LNCaP clone FGC (cell line): ENCODE results near the gene ANKUB1.

ENCODE experiments used
- DNase-seq: peaks from one replicate; pipeline ENCODE4 v3.0.0-alpha.2; 2011; ENCODE audit warnings: low read depth
- H3K4me3 ChIP-seq: 2 replicates; pipeline ENCODE4 v1.5.1; 2011; ENCODE audit warnings: mild to moderate bottlenecking, low read depth, low read length, control low read depth
- TF ChIP-seq, protein P1 (sequence below): IDR thresholded peaks from 2 replicates; pipeline ENCODE4 v1.5.1; 2012; ENCODE audit warnings: mild to moderate bottlenecking; ENCODE audit not compliant: control insufficient read depth, insufficient read depth; ENCODE audit errors: extremely low read depth

ANKUB1 gene

GRCh38 chr3:149790268-149790667, 2.1 kb downstream of the ANKUB1 start:
- TF ChIP-seq, protein P1, sequence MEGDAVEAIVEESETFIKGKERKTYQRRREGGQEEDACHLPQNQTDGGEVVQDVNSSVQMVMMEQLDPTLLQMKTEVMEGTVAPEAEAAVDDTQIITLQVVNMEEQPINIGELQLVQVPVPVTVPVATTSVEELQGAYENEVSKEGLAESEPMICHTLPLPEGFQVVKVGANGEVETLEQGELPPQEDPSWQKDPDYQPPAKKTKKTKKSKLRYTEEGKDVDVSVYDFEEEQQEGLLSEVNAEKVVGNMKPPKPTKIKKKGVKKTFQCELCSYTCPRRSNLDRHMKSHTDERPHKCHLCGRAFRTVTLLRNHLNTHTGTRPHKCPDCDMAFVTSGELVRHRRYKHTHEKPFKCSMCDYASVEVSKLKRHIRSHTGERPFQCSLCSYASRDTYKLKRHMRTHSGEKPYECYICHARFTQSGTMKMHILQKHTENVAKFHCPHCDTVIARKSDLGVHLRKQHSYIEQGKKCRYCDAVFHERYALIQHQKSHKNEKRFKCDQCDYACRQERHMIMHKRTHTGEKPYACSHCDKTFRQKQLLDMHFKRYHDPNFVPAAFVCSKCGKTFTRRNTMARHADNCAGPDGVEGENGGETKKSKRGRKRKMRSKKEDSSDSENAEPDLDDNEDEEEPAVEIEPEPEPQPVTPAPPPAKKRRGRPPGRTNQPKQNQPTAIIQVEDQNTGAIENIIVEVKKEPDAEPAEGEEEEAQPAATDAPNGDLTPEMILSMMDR = no peak
- no peak overlapping the region for H3K4me3 ChIP-seq
- no peak for DNase-seq

- DNase-seq = no peak
- no peak overlapping the region for H3K4me3 ChIP-seq
- TF ChIP-seq, protein P1 = no peak
Observed at GRCh38 chr3:149784064-149784704, 8.2 kb downstream of the ANKUB1 start.

DNA sequence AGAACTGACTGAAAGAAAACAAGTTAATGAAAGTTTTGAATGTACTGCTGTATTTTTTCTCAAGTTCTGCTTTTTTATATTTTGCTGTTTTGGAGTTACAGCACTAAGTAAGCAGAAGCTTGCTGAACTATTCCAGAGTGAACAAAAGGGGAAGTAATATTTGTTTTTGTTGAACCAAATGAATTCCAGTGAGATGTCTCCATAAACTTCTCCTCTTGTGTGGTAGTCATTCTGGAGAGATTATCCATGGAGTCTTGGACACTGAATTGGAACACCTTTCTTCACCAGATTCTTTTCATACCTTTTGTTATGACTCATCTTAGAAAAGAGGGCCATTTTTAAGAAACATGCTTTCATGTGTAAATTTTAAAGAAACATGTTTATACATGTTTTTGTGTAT, 8.8 kb downstream of the ANKUB1 start:
- no peak overlapping the region for H3K4me3 ChIP-seq
- TF ChIP-seq, protein P1 = no peak
- DNase-seq = no peak

DNA sequence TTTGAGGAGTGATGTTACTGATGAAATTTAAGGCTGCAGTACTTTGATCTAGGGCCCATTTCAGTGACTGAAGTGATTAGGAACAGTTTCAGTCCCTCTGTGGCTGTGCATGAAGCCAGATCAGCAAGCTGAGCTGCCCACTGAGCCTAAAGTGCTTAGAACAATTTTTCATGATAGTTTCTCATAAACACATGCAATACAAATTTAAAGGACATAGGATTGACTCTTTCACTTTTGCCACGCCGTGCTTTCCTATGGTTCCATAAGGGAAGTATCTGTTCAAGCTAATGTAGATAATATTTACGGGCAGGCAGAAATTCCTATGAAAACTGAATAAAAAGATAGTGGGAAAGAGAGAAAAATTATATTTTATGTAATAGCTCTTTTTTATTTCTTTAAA, 10.6 kb downstream of the ANKUB1 start:
- TF ChIP-seq, protein P1 = no peak
- no peak overlapping the region for H3K4me3 ChIP-seq
- DNase-seq = no peak

- no peak for DNase-seq
- no peak overlapping the region for H3K4me3 ChIP-seq
- TF ChIP-seq, protein P1 = no peak
Observed at GRCh38 chr3:149781211-149781610, 11.1 kb downstream of the ANKUB1 start.

DNA sequence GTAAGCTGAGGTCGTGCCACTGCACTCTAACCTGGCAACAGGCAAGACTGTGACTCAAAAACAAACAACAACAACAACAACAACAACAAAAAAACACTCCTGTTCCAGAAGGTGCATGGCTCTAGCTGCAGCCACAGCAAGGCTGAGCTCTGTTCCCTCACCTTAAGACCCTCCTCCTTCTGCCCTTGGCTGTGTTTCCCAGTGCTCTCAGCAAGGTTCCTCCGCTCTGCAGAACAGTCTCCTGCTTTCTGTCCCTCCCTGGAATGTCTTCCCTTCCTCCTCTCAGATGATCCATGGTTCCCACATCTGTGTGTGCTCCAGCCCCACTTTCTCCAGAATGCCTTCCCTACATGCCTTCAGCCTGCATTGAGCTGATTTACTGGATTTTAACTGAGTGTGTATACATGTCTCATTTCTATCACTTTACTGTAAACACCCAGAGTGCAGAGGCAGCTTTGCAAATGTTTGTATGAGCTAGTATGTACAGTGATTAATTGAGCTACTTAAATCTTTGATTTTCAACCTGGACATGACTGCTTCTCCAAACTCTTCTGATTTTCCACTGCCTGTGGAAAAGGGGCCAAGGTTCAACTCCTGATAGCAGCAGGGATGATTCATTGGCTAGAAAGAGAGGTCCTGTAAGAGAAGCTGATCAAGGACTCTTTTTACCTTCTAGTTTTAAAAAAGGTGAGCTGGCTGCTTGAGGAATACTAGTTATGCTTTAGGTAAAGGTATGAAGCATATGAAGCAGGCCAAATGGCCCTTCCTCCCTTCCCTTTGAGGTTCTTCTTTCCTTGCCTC, 14.7 kb downstream of the ANKUB1 start:
- H3K4me3 ChIP-seq = no peak overlapping the region
- TF ChIP-seq, protein P1 = no peak

More for the DNA sequence above, 14.7 kb downstream of the ANKUB1 start:
- no peak for DNase-seq
